Measurements from ENCODE around the gene TXNDC8. TPM values are rescaled to one million over a fixed set of nuclear protein-coding genes. Genes with fewer than 3 reads are reported as not detected.

Gene TXNDC8
- total RNA-seq, 1 experiment from 2014 or later: not detected

DNA sequence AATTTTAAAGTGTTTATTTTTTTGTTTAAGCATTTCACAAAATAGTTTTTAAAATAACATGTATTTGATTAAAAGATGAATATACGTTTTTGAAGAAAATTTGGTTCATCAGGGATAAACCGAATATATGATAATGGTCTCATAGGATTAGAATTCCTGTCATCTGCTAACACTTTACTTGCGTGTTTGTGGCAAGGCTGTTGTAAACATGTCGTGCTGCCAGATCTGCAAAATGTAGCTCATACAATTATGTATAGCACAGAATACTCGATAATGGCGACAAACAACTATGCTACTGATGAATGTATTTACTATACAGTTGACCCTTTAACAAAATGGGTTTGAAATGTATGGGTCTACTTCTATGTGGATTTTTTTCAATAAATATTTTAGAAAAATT, 7.2 kb upstream of the TXNDC8 start:
- no peak overlapping the region for H3K27ac Mint-ChIP-seq
- no peak for DNase-seq (ENCODE audit: low spot score)
- H3K9me3 Mint-ChIP-seq: no peaks in the 10 kb centered on the region
- no peak overlapping the region for H3K4me3 Mint-ChIP-seq
- no peak for ATAC-seq
- ChIA-PET CTCF (interaction anchor here (0.6 kb wide), 1 partner anchor 172 kb away, joined by 3 read pairs; no protein-coding TSS in a partner anchor), POLR2A (no interaction called here)
- TF ChIP-seq ZNF671 (CRISPR knock-in tag; IDR thresholded peaks at IDR 0.05) (no peak), TEAD1 (CRISPR knock-in tag; IDR thresholded peaks at IDR 0.05) (no peak), ZNF396 (CRISPR knock-in tag; IDR thresholded peaks at IDR 0.05; ENCODE audit: borderline replicate concordance) (no peak), ELF4 (CRISPR knock-in tag; IDR thresholded peaks at IDR 0.05; ENCODE audit: low read depth) (no peak), TEAD4 (CRISPR knock-in tag; IDR thresholded peaks at IDR 0.05) (no peak), ZNF138 (CRISPR knock-in tag; conservative IDR thresholded peaks at IDR 0.05) (no peak), GABPB1 (CRISPR knock-in tag; IDR thresholded peaks at IDR 0.05) (no peak), NFE2L1 (CRISPR knock-in tag; IDR thresholded peaks at IDR 0.05) (no peak), CBFB (CRISPR knock-in tag; IDR thresholded peaks at IDR 0.05; ENCODE audit: low read depth) (no peak), ZNF416 (CRISPR knock-in tag; IDR thresholded peaks at IDR 0.05) (no peak), NR2C2 (CRISPR knock-in tag; IDR thresholded peaks at IDR 0.05) (no peak), GRHL2 (CRISPR knock-in tag; IDR thresholded peaks at IDR 0.05; ENCODE audit: insufficient replicate concordance, severe bottlenecking) (no peak), SMAD3 (CRISPR knock-in tag; IDR thresholded peaks at IDR 0.05; ENCODE audit: borderline replicate concordance) (no peak)
- TF ChIP-seq, protein P1, sequence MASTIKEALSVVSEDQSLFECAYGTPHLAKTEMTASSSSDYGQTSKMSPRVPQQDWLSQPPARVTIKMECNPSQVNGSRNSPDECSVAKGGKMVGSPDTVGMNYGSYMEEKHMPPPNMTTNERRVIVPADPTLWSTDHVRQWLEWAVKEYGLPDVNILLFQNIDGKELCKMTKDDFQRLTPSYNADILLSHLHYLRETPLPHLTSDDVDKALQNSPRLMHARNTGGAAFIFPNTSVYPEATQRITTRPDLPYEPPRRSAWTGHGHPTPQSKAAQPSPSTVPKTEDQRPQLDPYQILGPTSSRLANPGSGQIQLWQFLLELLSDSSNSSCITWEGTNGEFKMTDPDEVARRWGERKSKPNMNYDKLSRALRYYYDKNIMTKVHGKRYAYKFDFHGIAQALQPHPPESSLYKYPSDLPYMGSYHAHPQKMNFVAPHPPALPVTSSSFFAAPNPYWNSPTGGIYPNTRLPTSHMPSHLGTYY (CRISPR knock-in tag; IDR thresholded peaks at IDR 0.05): no peak
- TF ChIP-seq, protein P2, sequence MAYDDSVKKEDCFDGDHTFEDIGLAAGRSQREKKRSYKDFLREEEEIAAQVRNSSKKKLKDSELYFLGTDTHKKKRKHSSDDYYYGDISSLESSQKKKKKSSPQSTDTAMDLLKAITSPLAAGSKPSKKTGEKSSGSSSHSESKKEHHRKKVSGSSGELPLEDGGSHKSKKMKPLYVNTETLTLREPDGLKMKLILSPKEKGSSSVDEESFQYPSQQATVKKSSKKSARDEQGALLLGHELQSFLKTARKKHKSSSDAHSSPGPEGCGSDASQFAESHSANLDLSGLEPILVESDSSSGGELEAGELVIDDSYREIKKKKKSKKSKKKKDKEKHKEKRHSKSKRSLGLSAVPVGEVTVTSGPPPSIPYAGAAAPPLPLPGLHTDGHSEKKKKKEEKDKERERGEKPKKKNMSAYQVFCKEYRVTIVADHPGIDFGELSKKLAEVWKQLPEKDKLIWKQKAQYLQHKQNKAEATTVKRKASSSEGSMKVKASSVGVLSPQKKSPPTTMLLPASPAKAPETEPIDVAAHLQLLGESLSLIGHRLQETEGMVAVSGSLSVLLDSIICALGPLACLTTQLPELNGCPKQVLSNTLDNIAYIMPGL (CRISPR knock-in tag; IDR thresholded peaks at IDR 0.05): no peak
- TF ChIP-seq, protein P3, sequence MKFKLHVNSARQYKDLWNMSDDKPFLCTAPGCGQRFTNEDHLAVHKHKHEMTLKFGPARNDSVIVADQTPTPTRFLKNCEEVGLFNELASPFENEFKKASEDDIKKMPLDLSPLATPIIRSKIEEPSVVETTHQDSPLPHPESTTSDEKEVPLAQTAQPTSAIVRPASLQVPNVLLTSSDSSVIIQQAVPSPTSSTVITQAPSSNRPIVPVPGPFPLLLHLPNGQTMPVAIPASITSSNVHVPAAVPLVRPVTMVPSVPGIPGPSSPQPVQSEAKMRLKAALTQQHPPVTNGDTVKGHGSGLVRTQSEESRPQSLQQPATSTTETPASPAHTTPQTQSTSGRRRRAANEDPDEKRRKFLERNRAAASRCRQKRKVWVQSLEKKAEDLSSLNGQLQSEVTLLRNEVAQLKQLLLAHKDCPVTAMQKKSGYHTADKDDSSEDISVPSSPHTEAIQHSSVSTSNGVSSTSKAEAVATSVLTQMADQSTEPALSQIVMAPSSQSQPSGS (CRISPR knock-in tag; IDR thresholded peaks at IDR 0.05; ENCODE audit: borderline replicate concordance, low read depth): no peak
- TF ChIP-seq, protein P4, sequence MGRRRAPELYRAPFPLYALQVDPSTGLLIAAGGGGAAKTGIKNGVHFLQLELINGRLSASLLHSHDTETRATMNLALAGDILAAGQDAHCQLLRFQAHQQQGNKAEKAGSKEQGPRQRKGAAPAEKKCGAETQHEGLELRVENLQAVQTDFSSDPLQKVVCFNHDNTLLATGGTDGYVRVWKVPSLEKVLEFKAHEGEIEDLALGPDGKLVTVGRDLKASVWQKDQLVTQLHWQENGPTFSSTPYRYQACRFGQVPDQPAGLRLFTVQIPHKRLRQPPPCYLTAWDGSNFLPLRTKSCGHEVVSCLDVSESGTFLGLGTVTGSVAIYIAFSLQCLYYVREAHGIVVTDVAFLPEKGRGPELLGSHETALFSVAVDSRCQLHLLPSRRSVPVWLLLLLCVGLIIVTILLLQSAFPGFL (CRISPR knock-in tag; IDR thresholded peaks at IDR 0.05; ENCODE audit: borderline replicate concordance): no peak
- TF ChIP-seq, protein P5, sequence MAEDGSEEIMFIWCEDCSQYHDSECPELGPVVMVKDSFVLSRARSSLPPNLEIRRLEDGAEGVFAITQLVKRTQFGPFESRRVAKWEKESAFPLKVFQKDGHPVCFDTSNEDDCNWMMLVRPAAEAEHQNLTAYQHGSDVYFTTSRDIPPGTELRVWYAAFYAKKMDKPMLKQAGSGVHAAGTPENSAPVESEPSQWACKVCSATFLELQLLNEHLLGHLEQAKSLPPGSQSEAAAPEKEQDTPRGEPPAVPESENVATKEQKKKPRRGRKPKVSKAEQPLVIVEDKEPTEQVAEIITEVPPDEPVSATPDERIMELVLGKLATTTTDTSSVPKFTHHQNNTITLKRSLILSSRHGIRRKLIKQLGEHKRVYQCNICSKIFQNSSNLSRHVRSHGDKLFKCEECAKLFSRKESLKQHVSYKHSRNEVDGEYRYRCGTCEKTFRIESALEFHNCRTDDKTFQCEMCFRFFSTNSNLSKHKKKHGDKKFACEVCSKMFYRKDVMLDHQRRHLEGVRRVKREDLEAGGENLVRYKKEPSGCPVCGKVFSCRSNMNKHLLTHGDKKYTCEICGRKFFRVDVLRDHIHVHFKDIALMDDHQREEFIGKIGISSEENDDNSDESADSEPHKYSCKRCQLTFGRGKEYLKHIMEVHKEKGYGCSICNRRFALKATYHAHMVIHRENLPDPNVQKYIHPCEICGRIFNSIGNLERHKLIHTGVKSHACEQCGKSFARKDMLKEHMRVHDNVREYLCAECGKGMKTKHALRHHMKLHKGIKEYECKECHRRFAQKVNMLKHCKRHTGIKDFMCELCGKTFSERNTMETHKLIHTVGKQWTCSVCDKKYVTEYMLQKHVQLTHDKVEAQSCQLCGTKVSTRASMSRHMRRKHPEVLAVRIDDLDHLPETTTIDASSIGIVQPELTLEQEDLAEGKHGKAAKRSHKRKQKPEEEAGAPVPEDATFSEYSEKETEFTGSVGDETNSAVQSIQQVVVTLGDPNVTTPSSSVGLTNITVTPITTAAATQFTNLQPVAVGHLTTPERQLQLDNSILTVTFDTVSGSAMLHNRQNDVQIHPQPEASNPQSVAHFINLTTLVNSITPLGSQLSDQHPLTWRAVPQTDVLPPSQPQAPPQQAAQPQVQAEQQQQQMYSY (CRISPR knock-in tag; IDR thresholded peaks at IDR 0.05): no peak
- TF ChIP-seq, protein P6, sequence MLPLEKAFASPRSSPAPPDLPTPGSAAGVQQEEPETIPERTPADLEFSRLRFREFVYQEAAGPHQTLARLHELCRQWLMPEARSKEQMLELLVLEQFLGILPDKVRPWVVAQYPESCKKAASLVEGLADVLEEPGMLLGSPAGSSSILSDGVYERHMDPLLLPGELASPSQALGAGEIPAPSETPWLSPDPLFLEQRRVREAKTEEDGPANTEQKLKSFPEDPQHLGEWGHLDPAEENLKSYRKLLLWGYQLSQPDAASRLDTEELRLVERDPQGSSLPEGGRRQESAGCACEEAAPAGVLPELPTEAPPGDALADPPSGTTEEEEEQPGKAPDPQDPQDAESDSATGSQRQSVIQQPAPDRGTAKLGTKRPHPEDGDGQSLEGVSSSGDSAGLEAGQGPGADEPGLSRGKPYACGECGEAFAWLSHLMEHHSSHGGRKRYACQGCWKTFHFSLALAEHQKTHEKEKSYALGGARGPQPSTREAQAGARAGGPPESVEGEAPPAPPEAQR (CRISPR knock-in tag; IDR thresholded peaks at IDR 0.05): no peak
- TF ChIP-seq, protein P7, sequence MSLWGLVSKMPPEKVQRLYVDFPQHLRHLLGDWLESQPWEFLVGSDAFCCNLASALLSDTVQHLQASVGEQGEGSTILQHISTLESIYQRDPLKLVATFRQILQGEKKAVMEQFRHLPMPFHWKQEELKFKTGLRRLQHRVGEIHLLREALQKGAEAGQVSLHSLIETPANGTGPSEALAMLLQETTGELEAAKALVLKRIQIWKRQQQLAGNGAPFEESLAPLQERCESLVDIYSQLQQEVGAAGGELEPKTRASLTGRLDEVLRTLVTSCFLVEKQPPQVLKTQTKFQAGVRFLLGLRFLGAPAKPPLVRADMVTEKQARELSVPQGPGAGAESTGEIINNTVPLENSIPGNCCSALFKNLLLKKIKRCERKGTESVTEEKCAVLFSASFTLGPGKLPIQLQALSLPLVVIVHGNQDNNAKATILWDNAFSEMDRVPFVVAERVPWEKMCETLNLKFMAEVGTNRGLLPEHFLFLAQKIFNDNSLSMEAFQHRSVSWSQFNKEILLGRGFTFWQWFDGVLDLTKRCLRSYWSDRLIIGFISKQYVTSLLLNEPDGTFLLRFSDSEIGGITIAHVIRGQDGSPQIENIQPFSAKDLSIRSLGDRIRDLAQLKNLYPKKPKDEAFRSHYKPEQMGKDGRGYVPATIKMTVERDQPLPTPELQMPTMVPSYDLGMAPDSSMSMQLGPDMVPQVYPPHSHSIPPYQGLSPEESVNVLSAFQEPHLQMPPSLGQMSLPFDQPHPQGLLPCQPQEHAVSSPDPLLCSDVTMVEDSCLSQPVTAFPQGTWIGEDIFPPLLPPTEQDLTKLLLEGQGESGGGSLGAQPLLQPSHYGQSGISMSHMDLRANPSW (CRISPR knock-in tag; conservative IDR thresholded peaks at IDR 0.05; ENCODE audit: low read depth): no peak
- no peaks in the 10 kb centered on the region for H3K36me3 Mint-ChIP-seq
- no peaks in the 10 kb centered on the region for H3K27me3 Mint-ChIP-seq (ENCODE audit: low read depth)
- H3K4me1 Mint-ChIP-seq: no peaks in the 10 kb centered on the region
